H1 (cell line): ENCODE results near the gene TEAD1. TPM values are rescaled to one million over a fixed set of nuclear protein-coding genes. Genes with fewer than 3 reads are reported as not detected.
A peak's percentile ranks its signal among the peaks of the same experiment; 100 is the strongest.

Experiments
- CTCF ChIA-PET: fragments of 300-600 bp; sonication (Branson Sonifier 250); formaldehyde crosslinking; loops from one replicate; lab custom pipeline; 2021; ENCODE audit not compliant: partially characterized antibody; lab: Charles Lee
- POLR2A ChIA-PET: fragments of 300-600 bp; sonication (Branson Sonifier 250); formaldehyde crosslinking; loops from one replicate; lab custom pipeline; 2021; ENCODE audit warnings: inconsistent platforms; ENCODE audit not compliant: partially characterized antibody; lab: Charles Lee
- DNase-seq, 2 experiments: peaks; one replicate each; pipeline versions ENCODE4 v3.0.0 to v3.0.0-alpha.2; 2010 to 2022; ENCODE audit warnings: low spot score in 2 of 2, low read depth in 1 of 2, mixed read lengths in 1 of 2
- FAIRE-seq: peaks from 2 replicates; lab custom pipeline; 2011; peaks lifted over from hg19 to GRCh38; lab: Jason Lieb, UNC
- H2AFZ ChIP-seq: 2 replicates; pipeline ENCODE4 v1.8.1; 2012; ENCODE audit warnings: low read length, inconsistent platforms
- H2AK5ac ChIP-seq: 2 replicates; pipeline ENCODE4 v1.6.1; 2013; ENCODE audit warnings: low read depth, low read length
- H2BK120ac ChIP-seq: replicated peaks from 2 replicates; pipeline ENCODE3; 2013; ENCODE audit warnings: low read depth, low read length, inconsistent platforms
- H2BK12ac ChIP-seq: 2 replicates; pipeline ENCODE4 v1.6.1; 2013; ENCODE audit warnings: low read depth, low read length
- H2BK15ac ChIP-seq: 2 replicates; pipeline ENCODE4 v1.6.1; 2013; ENCODE audit warnings: low read length
- H2BK20ac ChIP-seq: 2 replicates; pipeline ENCODE4 v1.6.1; 2013; ENCODE audit warnings: low read length
- H2BK5ac ChIP-seq: 2 replicates; pipeline ENCODE4 v1.6.1; 2013; ENCODE audit warnings: low read depth, low read length
- H3K14ac ChIP-seq: 2 replicates; pipeline ENCODE4 v1.6.1; 2013; ENCODE audit warnings: inconsistent platforms; ENCODE audit not compliant: insufficient read length
- H3K18ac ChIP-seq: 2 replicates; pipeline ENCODE4 v1.6.1; 2013; ENCODE audit warnings: low read length; ENCODE audit errors: extremely low read depth
- H3K23ac ChIP-seq: 2 replicates; pipeline ENCODE4 v1.6.1; 2013; ENCODE audit warnings: inconsistent platforms; ENCODE audit not compliant: insufficient read length
- H3K23me2 ChIP-seq: 2 replicates; pipeline ENCODE4 v1.6.1; 2013; ENCODE audit warnings: low read depth, low read length
- H3K27ac ChIP-seq: 2 replicates; pipeline ENCODE4 v1.6.1; 2011; ENCODE audit warnings: low read depth, low read length, inconsistent platforms
- H3K27me3 ChIP-seq, 4 experiments: replicated peaks in 1 of 4; 1 replicate in 1 of 4; 2 replicates in 3 of 4; pipeline versions ENCODE4 v1.6.1 to v1.8.1; 2011 to 2013; ENCODE audit warnings: low read length in 3 of 4, mild to moderate bottlenecking in 3 of 4, inconsistent platforms in 2 of 4, mixed read lengths in 2 of 4, moderate library complexity in 1 of 4; ENCODE audit not compliant: control insufficient read depth in 3 of 4, insufficient read depth in 3 of 4; ENCODE audit errors: extremely low read depth in 1 of 4
- H3K36me3 ChIP-seq, 4 experiments: 2 replicates each; pipeline versions ENCODE4 v1.6.1 to v1.8.1; 2011 to 2013; ENCODE audit warnings: mild to moderate bottlenecking in 4 of 4, low read length in 3 of 4, moderate library complexity in 2 of 4, control low read depth in 1 of 4, inconsistent platforms in 1 of 4; ENCODE audit not compliant: insufficient read depth in 4 of 4, control insufficient read depth in 2 of 4
- H3K4ac ChIP-seq: replicated peaks from 2 replicates; pipeline ENCODE3; 2013; ENCODE audit warnings: low read length, low read depth, mixed read lengths, inconsistent platforms; ENCODE audit not compliant: insufficient read length
- H3K4me1 ChIP-seq, 4 experiments: replicated peaks in 1 of 4; 1 replicate in 1 of 4; 2 replicates in 3 of 4; pipeline versions ENCODE4 v1.6.1 to v1.8.1; 2011 to 2013; ENCODE audit warnings: low read length in 3 of 4, inconsistent platforms in 2 of 4, mixed read lengths in 1 of 4; ENCODE audit not compliant: insufficient read depth in 4 of 4, control insufficient read depth in 3 of 4
- H3K4me2 ChIP-seq, 2 experiments: 2 replicates each; pipeline versions ENCODE4 v1.6.1 to v1.8.1; 2011 to 2013; ENCODE audit warnings: low read depth in 2 of 2, low read length in 2 of 2, control low read depth in 1 of 2, inconsistent platforms in 1 of 2, mild to moderate bottlenecking in 1 of 2; ENCODE audit not compliant: insufficient read depth in 1 of 2
- H3K4me3 ChIP-seq, 4 experiments: fragments of 200-600, 300-600 bp in 1 of 4; sonication (generic), shearing (Covaris generic), sonication (Bioruptor Twin) in 1 of 4; 2 replicates each; pipeline versions ENCODE4 v1.5.1 to v1.8.1; 2011 to 2016; ENCODE audit warnings: low read length in 4 of 4, low read depth in 3 of 4, control low read depth in 2 of 4, inconsistent platforms in 2 of 4, mild to moderate bottlenecking in 2 of 4, mixed read lengths in 1 of 4, moderate library complexity in 1 of 4; ENCODE audit not compliant: insufficient read depth in 2 of 4; ENCODE audit errors: extremely low read depth in 1 of 4
- H3K56ac ChIP-seq: replicated peaks from 2 replicates; pipeline ENCODE3; 2013; ENCODE audit warnings: low read depth, mild to moderate bottlenecking, mixed read lengths, low read length, inconsistent platforms; ENCODE audit not compliant: insufficient read length
- H3K79me1 ChIP-seq: 2 replicates; pipeline ENCODE4 v1.6.1; 2013; ENCODE audit warnings: low read depth, low read length, control low read depth
- H3K79me2 ChIP-seq, 2 experiments: 2 replicates each; pipeline versions ENCODE4 v1.6.1 to v1.8.1; 2012 to 2013; ENCODE audit warnings: low read length in 2 of 2, mild to moderate bottlenecking in 2 of 2, inconsistent platforms in 1 of 2; ENCODE audit not compliant: insufficient read depth in 2 of 2, control insufficient read depth in 1 of 2
- H3K9ac ChIP-seq, 4 experiments: replicated peaks in 1 of 4; 1 replicate in 1 of 4; 2 replicates in 3 of 4; pipeline versions ENCODE4 v1.6.1 to v1.8.1; 2011 to 2013; ENCODE audit warnings: low read depth in 3 of 4, low read length in 3 of 4, control low read depth in 2 of 4, mild to moderate bottlenecking in 2 of 4, moderate library complexity in 2 of 4, inconsistent platforms in 1 of 4; ENCODE audit errors: extremely low read depth in 1 of 4
- H3K9me3 ChIP-seq, 2 experiments: 2 replicates each; pipeline versions ENCODE4 v1.6.1 to v1.8.1; 2012 to 2013; ENCODE audit warnings: mild to moderate bottlenecking in 2 of 2, moderate library complexity in 2 of 2, control low read depth in 1 of 2, inconsistent platforms in 1 of 2, low read depth in 1 of 2, low read length in 1 of 2, mixed read lengths in 1 of 2; ENCODE audit not compliant: insufficient read depth in 2 of 2
- H4K20me1 ChIP-seq, 2 experiments: replicated peaks in 1 of 2; 2 replicates each; pipeline versions ENCODE3 to v1.8.1; 2011 to 2013; ENCODE audit warnings: inconsistent platforms in 2 of 2, low read length in 2 of 2, mild to moderate bottlenecking in 1 of 2; ENCODE audit not compliant: insufficient read depth in 2 of 2, control insufficient read depth in 1 of 2
- H4K5ac ChIP-seq: 2 replicates; pipeline ENCODE4 v1.6.1; 2013; ENCODE audit warnings: low read length, low read depth, mixed read lengths, inconsistent platforms; ENCODE audit not compliant: insufficient read length
- H4K8ac ChIP-seq: 2 replicates; pipeline ENCODE4 v1.8.0; 2013; ENCODE audit warnings: mild to moderate bottlenecking, moderate library complexity, low read length, inconsistent platforms; ENCODE audit not compliant: insufficient read depth; ENCODE audit errors: extremely low read depth
- H4K91ac ChIP-seq: replicated peaks from 2 replicates; pipeline ENCODE3; 2013; ENCODE audit warnings: low read length, mixed read lengths, inconsistent platforms; ENCODE audit not compliant: insufficient read length
- CHD2 ChIP-seq: IDR thresholded peaks from 2 replicates; pipeline ENCODE4 v1.6.1; 2012; ENCODE audit warnings: low read length, improper control_type of control experiment
- SIX5 ChIP-seq: IDR thresholded peaks from 2 replicates; pipeline ENCODE4 v1.6.1; 2011; ENCODE audit warnings: mild to moderate bottlenecking, low read depth, low read length
- whole genome bisulfite sequencing, 2 experiments: shearing (Covaris generic) in 1 of 2; methylation state at CpG; one replicate each; pipeline versions ENCODE4 v1.1.6 to v1.1.7; 2013 to 2015; ENCODE audit warnings: low lambda C conversion rate in 2 of 2, mixed read lengths in 2 of 2, inconsistent platforms in 1 of 2, low coverage in 1 of 2, missing lambda C conversion rate in 1 of 2; ENCODE audit not compliant: insufficient replicate concordance in 2 of 2, insufficient coverage in 1 of 2, insufficient read length in 1 of 2; ENCODE audit errors: extremely low coverage in 1 of 2, missing lambda C conversion rate in 1 of 2; 5-methylcytosine and 5-hydroxymethylcytosine counted together
- polyA plus RNA-seq, 7 experiments: library from polyadenylated mRNA; depleted of rRNA in 3 of 7; stranded (reverse) in 5 of 7; unstranded in 2 of 7; fragments of >200 nt in 5 of 7; fragments of 200-250 nt in 2 of 7; gene quantifications; 1 replicate in 5 of 7; 2 replicates in 1 of 7; 4 replicates in 1 of 7; pipeline versions ENCODE4 v1.2.1 to v1.2.3, GENCODE V29; 2011 to 2013; ENCODE audit warnings: missing spikeins in 2 of 7, mixed read lengths in 2 of 7
- total RNA-seq: library from RNA; stranded (reverse); fragmentation: NEBNext Ultra II Directional; extraction: Animal tissue kit (Norgen Biotek cat#: 25700); gene quantifications from 2 replicates; pipeline ENCODE4 v1.2.1, GENCODE V29; 2021

TEAD1 gene
- total and polyA plus RNA-seq, 2 of the 8 experiments (the other 6 are each of a cell fraction or from before 2014, with no cell fraction given), result 15.6 to 67.4 TPM

DNA sequence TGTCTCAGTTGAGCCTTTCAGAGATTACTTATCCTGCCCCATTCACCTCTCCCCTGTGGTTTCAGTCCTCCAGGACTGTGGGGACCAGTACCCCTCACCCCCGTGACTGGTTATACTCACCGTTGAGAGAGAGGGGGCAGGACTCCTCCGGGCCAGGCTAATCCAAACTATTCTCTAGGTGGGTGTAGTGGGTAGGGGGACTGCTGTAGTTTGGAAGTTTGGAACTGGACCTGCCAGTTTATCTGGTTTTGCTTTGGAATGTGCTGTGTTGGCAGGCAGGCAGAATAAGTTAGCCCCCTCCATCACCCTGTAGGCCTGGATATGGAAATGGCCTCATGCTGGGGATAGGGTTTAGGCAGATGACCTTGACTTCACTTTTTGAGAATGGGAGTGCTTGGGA is 13.5 kb downstream of the TEAD1 start:
- WGBS, 2 experiments, result 2% methylated on average over 3 of the region's 3 CpGs; no CpG with 5 or more reads in 1 of the 2 experiments
- POLR2A ChIA-PET, result interaction anchor here (1.5 kb wide), 1 partner anchor 9 kb away, joined by 5 read pairs; no protein-coding TSS in a partner anchor
- TF ChIP-seq CHD2, result peak; percentile 70
- TF ChIP-seq SIX5, result no peak

More for the DNA sequence above, 13.5 kb downstream of the TEAD1 start:
- H4K91ac ChIP-seq, result no peak overlapping the region
- H2BK20ac ChIP-seq, result no peak overlapping the region; the same call in 1 of the 2 replicates
- H3K79me2 ChIP-seq, result peaks cover 9 to 98% of the 10 kb centered on the region in 2 experiments
- CTCF ChIA-PET, result interaction anchor here (0.6 to 0.7 kb wide), 3 partner anchors 102 to 1946 kb away, joined by 3 read pairs; no protein-coding TSS in a partner anchor
- no peak overlapping the region for H2AFZ ChIP-seq
- no peak overlapping the region for H3K27ac ChIP-seq
- H3K4me3 ChIP-seq, result peak overlapping the region in 2 of 4 experiments; percentile 20 to 27; a peak in 2 of 8 replicates
- no peak overlapping the region for H4K5ac ChIP-seq
- no peak overlapping the region for H3K4ac ChIP-seq
- peaks cover 0 to 12% (median 6%) of the 10 kb centered on the region in 4 experiments; a peak in 5 of 7 replicates for H3K27me3 ChIP-seq
- H3K18ac ChIP-seq, result no peak overlapping the region; the same call in 1 of the 2 replicates
- no peak overlapping the region for H4K8ac ChIP-seq
- no peak overlapping the region for H2AK5ac ChIP-seq
- H3K23ac ChIP-seq, result no peak overlapping the region
- peaks cover 20 to 59% (median 41%) of the 10 kb centered on the region in 4 experiments for H3K4me1 ChIP-seq
- peak overlapping the region; percentile 48 to 67 for H3K4me2 ChIP-seq
- H4K20me1 ChIP-seq, result peaks cover 57 to 65% of the 10 kb centered on the region in 2 experiments
- no peak overlapping the region for H3K56ac ChIP-seq
- no peaks in the 10 kb centered on the region for H3K36me3 ChIP-seq
- H3K14ac ChIP-seq, result no peak overlapping the region
- H3K9ac ChIP-seq, result no peak overlapping the region
- FAIRE-seq (no peak), DNase-seq (peak; percentile 62 to 67)
- no peak overlapping the region; the same call in 1 of the 2 replicates for H2BK12ac ChIP-seq
- no peak overlapping the region for H2BK120ac ChIP-seq
- H3K23me2 ChIP-seq, result peaks cover 2% of the 10 kb centered on the region; the same call in 1 of the 2 replicates
- H3K79me1 ChIP-seq, result peaks cover 13% of the 10 kb centered on the region
- H2BK5ac ChIP-seq, result no peak overlapping the region
- H3K9me3 ChIP-seq, result no peaks in the 10 kb centered on the region
- no peak overlapping the region for H2BK15ac ChIP-seq
